ENCODE results near the gene ADIPOR2. TPM values are rescaled to one million over a fixed set of nuclear protein-coding genes. Genes with fewer than 3 reads are reported as not detected.

ADIPOR2 gene
- total and polyA plus RNA-seq, 10 of the 15 experiments (the other 5 are each of a cell fraction or from before 2014, with no cell fraction given): 8.6 to 65.0 (median 38.0) TPM

GRCh38 chr12:1737652-1738286 lies 46.9 kb downstream of the ADIPOR2 start:
- BruUV-seq (replicated peaks): no TSS peak
- H3K4me2 ChIP-seq (ENCODE audit: control insufficient read depth, insufficient read depth): no peak overlapping the region
- intact Hi-C loops (cut with micrococcal nuclease; ENCODE audit: unreplicated experiment) (no loop called here), in situ Hi-C loops (cut with MboI) (no loop called here)
- DNase-seq (ENCODE audit: low read depth, low spot score) (no peak), FAIRE-seq (no peak), ATAC-seq (no peak; the same call in 2 of the 3 replicates)
- peaks cover 50% of the 10 kb centered on the region for H3K79me2 ChIP-seq (ENCODE audit: control insufficient read depth, insufficient read depth, low read length)
- CTCF ChIA-PET: no interaction called here
- H3K9me3 ChIP-seq (replicated peaks; ENCODE audit: control insufficient read depth, insufficient read depth, low read length): no peaks in the 10 kb centered on the region
- H3K27ac ChIP-seq (ENCODE audit: control insufficient read depth, insufficient read depth): no peak overlapping the region; the same call in 1 of the 2 replicates
- TF ChIP-seq ATF7 (IDR thresholded peaks at IDR 0.05; ENCODE audit: low read depth): no peak
- TF ChIP-seq FOXM1 (IDR thresholded peaks at IDR 0.05; ENCODE audit: low read depth, low read length): no peak
- no peak for TF ChIP-seq RUNX3 (IDR thresholded peaks at IDR 0.05; ENCODE audit: low read length)
- TF ChIP-seq SIX5 (IDR thresholded peaks at IDR 0.05; ENCODE audit: low read depth, low read length, severe bottlenecking): no peak
- no peak for TF ChIP-seq SREBF1 (IDR thresholded peaks at IDR 0.05; ENCODE audit: low read length)
- TF ChIP-seq, protein P1, sequence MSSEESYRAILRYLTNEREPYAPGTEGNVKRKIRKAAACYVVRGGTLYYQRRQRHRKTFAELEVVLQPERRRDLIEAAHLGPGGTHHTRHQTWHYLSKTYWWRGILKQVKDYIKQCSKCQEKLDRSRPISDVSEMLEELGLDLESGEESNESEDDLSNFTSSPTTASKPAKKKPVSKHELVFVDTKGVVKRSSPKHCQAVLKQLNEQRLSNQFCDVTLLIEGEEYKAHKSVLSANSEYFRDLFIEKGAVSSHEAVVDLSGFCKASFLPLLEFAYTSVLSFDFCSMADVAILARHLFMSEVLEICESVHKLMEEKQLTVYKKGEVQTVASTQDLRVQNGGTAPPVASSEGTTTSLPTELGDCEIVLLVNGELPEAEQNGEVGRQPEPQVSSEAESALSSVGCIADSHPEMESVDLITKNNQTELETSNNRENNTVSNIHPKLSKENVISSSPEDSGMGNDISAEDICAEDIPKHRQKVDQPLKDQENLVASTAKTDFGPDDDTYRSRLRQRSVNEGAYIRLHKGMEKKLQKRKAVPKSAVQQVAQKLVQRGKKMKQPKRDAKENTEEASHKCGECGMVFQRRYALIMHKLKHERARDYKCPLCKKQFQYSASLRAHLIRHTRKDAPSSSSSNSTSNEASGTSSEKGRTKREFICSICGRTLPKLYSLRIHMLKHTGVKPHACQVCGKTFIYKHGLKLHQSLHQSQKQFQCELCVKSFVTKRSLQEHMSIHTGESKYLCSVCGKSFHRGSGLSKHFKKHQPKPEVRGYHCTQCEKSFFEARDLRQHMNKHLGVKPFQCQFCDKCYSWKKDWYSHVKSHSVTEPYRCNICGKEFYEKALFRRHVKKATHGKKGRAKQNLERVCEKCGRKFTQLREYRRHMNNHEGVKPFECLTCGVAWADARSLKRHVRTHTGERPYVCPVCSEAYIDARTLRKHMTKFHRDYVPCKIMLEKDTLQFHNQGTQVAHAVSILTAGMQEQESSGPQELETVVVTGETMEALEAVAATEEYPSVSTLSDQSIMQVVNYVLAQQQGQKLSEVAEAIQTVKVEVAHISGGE (CRISPR knock-in tag; IDR thresholded peaks at IDR 0.05): no peak
- no peak for TF ChIP-seq TBL1XR1 (IDR thresholded peaks at IDR 0.05; ENCODE audit: low read depth, low read length)
- TF ChIP-seq NR2C1 (IDR thresholded peaks at IDR 0.05): no peak
- no peak for TF ChIP-seq SUZ12 (IDR thresholded peaks at IDR 0.05; ENCODE audit: unreplicated experiment)
- TF ChIP-seq DPF2 (IDR thresholded peaks at IDR 0.05): no peak
- no peak for TF ChIP-seq TAF1 (IDR thresholded peaks at IDR 0.05; ENCODE audit: borderline replicate concordance, low read depth, low read length)
- no peak for TF ChIP-seq YY1 (IDR thresholded peaks at IDR 0.05; ENCODE audit: low read depth, low read length)
- no peak for TF ChIP-seq NFXL1 (IDR thresholded peaks at IDR 0.05; ENCODE audit: borderline replicate concordance)
- TF ChIP-seq, protein P2, sequence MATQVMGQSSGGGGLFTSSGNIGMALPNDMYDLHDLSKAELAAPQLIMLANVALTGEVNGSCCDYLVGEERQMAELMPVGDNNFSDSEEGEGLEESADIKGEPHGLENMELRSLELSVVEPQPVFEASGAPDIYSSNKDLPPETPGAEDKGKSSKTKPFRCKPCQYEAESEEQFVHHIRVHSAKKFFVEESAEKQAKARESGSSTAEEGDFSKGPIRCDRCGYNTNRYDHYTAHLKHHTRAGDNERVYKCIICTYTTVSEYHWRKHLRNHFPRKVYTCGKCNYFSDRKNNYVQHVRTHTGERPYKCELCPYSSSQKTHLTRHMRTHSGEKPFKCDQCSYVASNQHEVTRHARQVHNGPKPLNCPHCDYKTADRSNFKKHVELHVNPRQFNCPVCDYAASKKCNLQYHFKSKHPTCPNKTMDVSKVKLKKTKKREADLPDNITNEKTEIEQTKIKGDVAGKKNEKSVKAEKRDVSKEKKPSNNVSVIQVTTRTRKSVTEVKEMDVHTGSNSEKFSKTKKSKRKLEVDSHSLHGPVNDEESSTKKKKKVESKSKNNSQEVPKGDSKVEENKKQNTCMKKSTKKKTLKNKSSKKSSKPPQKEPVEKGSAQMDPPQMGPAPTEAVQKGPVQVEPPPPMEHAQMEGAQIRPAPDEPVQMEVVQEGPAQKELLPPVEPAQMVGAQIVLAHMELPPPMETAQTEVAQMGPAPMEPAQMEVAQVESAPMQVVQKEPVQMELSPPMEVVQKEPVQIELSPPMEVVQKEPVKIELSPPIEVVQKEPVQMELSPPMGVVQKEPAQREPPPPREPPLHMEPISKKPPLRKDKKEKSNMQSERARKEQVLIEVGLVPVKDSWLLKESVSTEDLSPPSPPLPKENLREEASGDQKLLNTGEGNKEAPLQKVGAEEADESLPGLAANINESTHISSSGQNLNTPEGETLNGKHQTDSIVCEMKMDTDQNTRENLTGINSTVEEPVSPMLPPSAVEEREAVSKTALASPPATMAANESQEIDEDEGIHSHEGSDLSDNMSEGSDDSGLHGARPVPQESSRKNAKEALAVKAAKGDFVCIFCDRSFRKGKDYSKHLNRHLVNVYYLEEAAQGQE (IDR thresholded peaks at IDR 0.05; ENCODE audit: low read depth, low read length): no peak
- TF ChIP-seq CEBPB (IDR thresholded peaks at IDR 0.05; ENCODE audit: borderline replicate concordance in 1 of 2, low read depth in 2 of 2, low read length in 2 of 2): no peak
- 71% methylated on average over 6 of the region's 6 CpGs for WGBS (ENCODE audit: insufficient coverage, insufficient replicate concordance, low lambda C conversion rate, missing lambda C conversion rate)
- no peaks in the 10 kb centered on the region for H3K36me3 ChIP-seq (ENCODE audit: control insufficient read depth in 2 of 2, insufficient read depth in 2 of 2, low read length in 1 of 2)
- RAD21 ChIA-PET (ENCODE audit: unreplicated experiment): interaction anchor here (0.6 to 0.9 kb wide), 2 partner anchors 14 to 41 kb away, joined by 3 read pairs; no protein-coding TSS in a partner anchor
- H3K4me1 ChIP-seq (ENCODE audit: control insufficient read depth, insufficient read depth, low read length): peaks cover 14% of the 10 kb centered on the region
- SMC1A ChIA-PET (ENCODE audit: uncharacterized antibody, unreplicated experiment): interaction anchor here (0.7 kb wide), 1 partner anchor 530 kb away, joined by 3 read pairs; no protein-coding TSS in a partner anchor
- H3K9ac ChIP-seq (ENCODE audit: control insufficient read depth, insufficient read depth, low read length): no peak overlapping the region
- H3K27me3 ChIP-seq (replicated peaks in 1 of 2; ENCODE audit: control insufficient read depth in 2 of 2, insufficient read depth in 2 of 2, low read length in 1 of 2): no peaks in the 10 kb centered on the region
- no peak overlapping the region for H3K4me3 ChIP-seq
- no peak overlapping the region for H2AFZ ChIP-seq (ENCODE audit: control insufficient read depth, low read depth, low read length)
- no peaks in the 10 kb centered on the region for H4K20me1 ChIP-seq (ENCODE audit: control insufficient read depth, insufficient read depth)
- POLR2A ChIA-PET: interaction anchor here (0.6 to 0.7 kb wide), 2 partner anchors 40 to 51 kb away, joined by 3 to 6 read pairs; no protein-coding TSS in a partner anchor

All from GM12878 (cell line).